IPS DF 6.9 (cell line): ENCODE data around the gene PLA2G15.

Source experiments
- DNase-seq: peaks from one replicate; pipeline ENCODE4 v3.0.0-alpha.2; 2013; ENCODE audit warnings: low read depth, low spot score
- H3K27ac ChIP-seq: one replicate; pipeline ENCODE4 v1.5.1; 2013; ENCODE audit warnings: low read length, control low read depth
- H3K27me3 ChIP-seq: 2 replicates; pipeline ENCODE4 v1.6.1; 2013; ENCODE audit warnings: mild to moderate bottlenecking, low read length; ENCODE audit not compliant: control insufficient read depth, insufficient read depth
- H3K36me3 ChIP-seq: 2 replicates; pipeline ENCODE4 v1.6.1; 2013; ENCODE audit warnings: low read length; ENCODE audit not compliant: control insufficient read depth, insufficient read depth
- H3K4me1 ChIP-seq: 2 replicates; pipeline ENCODE4 v1.6.1; 2013; ENCODE audit warnings: low read length; ENCODE audit not compliant: control insufficient read depth, insufficient read depth
- H3K4me3 ChIP-seq: 2 replicates; pipeline ENCODE4 v1.5.1; 2013; ENCODE audit warnings: mild to moderate bottlenecking, low read length
- H3K9me3 ChIP-seq: 2 replicates; pipeline ENCODE4 v1.6.1; 2013; ENCODE audit warnings: low read length, inconsistent platforms; ENCODE audit not compliant: control insufficient read depth, insufficient read depth
- WGBS: extraction: QIAGEN DNeasy Blood & Tissue Kit; methylation state at CpG from one replicate; pipeline ENCODE4 v1.1.7; 2013; ENCODE audit warnings: mixed read lengths, missing lambda C conversion rate; ENCODE audit not compliant: insufficient read length, insufficient coverage; 5-methylcytosine and 5-hydroxymethylcytosine counted together

PLA2G15 gene

GRCh38 chr16:68223072-68223471 lies 22.1 kb upstream of the PLA2G15 start:
- DNase-seq = no peak
- Histone ChIP-seq H3K27me3 (no peaks in the 10 kb centered on the region), H3K4me3 (no peak overlapping the region), H3K9me3 (no peaks in the 10 kb centered on the region), H3K4me1 (no peaks in the 10 kb centered on the region), H3K36me3 (no peaks in the 10 kb centered on the region), H3K27ac (no peak overlapping the region)
- no CpG with 5 or more reads among the region's 1 CpG for WGBS

GRCh38 chr16:68226116-68226515 lies 19.1 kb upstream of the PLA2G15 start:
- no peaks in the 10 kb centered on the region for H3K9me3 ChIP-seq
- no peak overlapping the region for H3K27ac ChIP-seq
- no CpG with 5 or more reads among the region's 4 CpGs for WGBS

GRCh38 chr16:68227183-68227793 lies 17.9 kb upstream of the PLA2G15 start:
- DNase-seq = no peak
- H3K9me3 ChIP-seq = no peaks in the 10 kb centered on the region
- H3K27me3 ChIP-seq = no peaks in the 10 kb centered on the region
- H3K4me3 ChIP-seq = no peak overlapping the region
- no CpG with 5 or more reads among the region's 3 CpGs for WGBS
- H3K4me1 ChIP-seq = no peaks in the 10 kb centered on the region
- H3K27ac ChIP-seq = no peak overlapping the region
- H3K36me3 ChIP-seq = peaks cover 22% of the 10 kb centered on the region

More at GRCh38 chr16:68226116-68226515, 19.1 kb upstream of the PLA2G15 start:
- no peak overlapping the region for H3K4me3 ChIP-seq
- peaks cover 11% of the 10 kb centered on the region for H3K36me3 ChIP-seq
- H3K4me1 ChIP-seq = no peaks in the 10 kb centered on the region
- no peak for DNase-seq
- H3K27me3 ChIP-seq = no peaks in the 10 kb centered on the region

GRCh38 chr16:68227850-68228553 lies 17.2 kb upstream of the PLA2G15 start:
- Histone ChIP-seq H3K4me1 (no peaks in the 10 kb centered on the region), H3K4me3 (no peak overlapping the region), H3K9me3 (no peaks in the 10 kb centered on the region), H3K27me3 (no peaks in the 10 kb centered on the region), H3K36me3 (peaks cover 25% of the 10 kb centered on the region), H3K27ac (no peak overlapping the region)
- no peak for DNase-seq
- no CpG with 5 or more reads among the region's 2 CpGs for WGBS

- no CpG with 5 or more reads among the region's 3 CpGs for WGBS
- Histone ChIP-seq H3K36me3 (peaks cover 26% of the 10 kb centered on the region), H3K4me3 (no peak overlapping the region), H3K27me3 (no peaks in the 10 kb centered on the region), H3K9me3 (no peaks in the 10 kb centered on the region), H3K27ac (no peak overlapping the region), H3K4me1 (0 out of 2 replicates have a peak, but pooled peaks cover 1% of the 10 kb centered on the region)
- DNase-seq = no peak
Observed at GRCh38 chr16:68228652-68229051, 16.5 kb upstream of the PLA2G15 start.

GRCh38 chr16:68229431-68230175 lies 15.6 kb upstream of the PLA2G15 start:
- Histone ChIP-seq H3K9me3 (no peaks in the 10 kb centered on the region), H3K27ac (no peak overlapping the region), H3K4me3 (no peak overlapping the region), H3K36me3 (peaks cover 28% of the 10 kb centered on the region), H3K27me3 (no peaks in the 10 kb centered on the region), H3K4me1 (peaks cover 6% of the 10 kb centered on the region)
- no CpG with 5 or more reads among the region's 4 CpGs for WGBS
- no peak for DNase-seq

- DNase-seq = no peak
- Histone ChIP-seq H3K4me1 (peaks cover 6% of the 10 kb centered on the region), H3K36me3 (peaks cover 28% of the 10 kb centered on the region), H3K27ac (no peak overlapping the region), H3K27me3 (no peaks in the 10 kb centered on the region), H3K4me3 (no peak overlapping the region), H3K9me3 (no peaks in the 10 kb centered on the region)
- no CpG with 5 or more reads among the region's 9 CpGs for WGBS
Observed at GRCh38 chr16:68230176-68230571, 15.0 kb upstream of the PLA2G15 start.

GRCh38 chr16:68230956-68231355 lies 14.2 kb upstream of the PLA2G15 start:
- H3K36me3 ChIP-seq = peaks cover 28% of the 10 kb centered on the region
- H3K4me1 ChIP-seq = peaks cover 6% of the 10 kb centered on the region
- no CpG with 5 or more reads among the region's 12 CpGs for WGBS
- no peak overlapping the region for H3K4me3 ChIP-seq
- H3K9me3 ChIP-seq = no peaks in the 10 kb centered on the region
- no peak overlapping the region for H3K27ac ChIP-seq
- DNase-seq = no peak
- H3K27me3 ChIP-seq = no peaks in the 10 kb centered on the region

GRCh38 chr16:68231384-68232136 lies 13.6 kb upstream of the PLA2G15 start:
- H3K4me1 ChIP-seq = peaks cover 6% of the 10 kb centered on the region
- peaks cover 28% of the 10 kb centered on the region for H3K36me3 ChIP-seq
- WGBS = no CpG with 5 or more reads among the region's 26 CpGs
- no peak overlapping the region for H3K4me3 ChIP-seq
- no peak for DNase-seq
- H3K27me3 ChIP-seq = no peaks in the 10 kb centered on the region
- no peak overlapping the region for H3K27ac ChIP-seq
- no peaks in the 10 kb centered on the region for H3K9me3 ChIP-seq

- WGBS = no CpG with 5 or more reads among the region's 16 CpGs
- H3K4me1 ChIP-seq = peaks cover 6% of the 10 kb centered on the region
- no peak overlapping the region for H3K4me3 ChIP-seq
- DNase-seq = no peak
- H3K27me3 ChIP-seq = no peaks in the 10 kb centered on the region
- H3K9me3 ChIP-seq = no peaks in the 10 kb centered on the region
- peaks cover 28% of the 10 kb centered on the region for H3K36me3 ChIP-seq
- H3K27ac ChIP-seq = no peak overlapping the region
Observed at GRCh38 chr16:68232335-68232734, 12.8 kb upstream of the PLA2G15 start.
